GM13976 (cell line): ENCODE measurements around the gene WDR59.

Source experiments
- DNase-seq: peaks from one replicate; pipeline ENCODE4 v3.0.0; 2012; ENCODE audit warnings: low spot score
- in situ Hi-C: fragments of 300-500 bp; cut with MboI; formaldehyde crosslinking; loops from one replicate; pipeline ENCODE4 v1.12.0; 2022; ENCODE audit warnings: low sequenced_read_pairs, mixed read lengths, inconsistent platforms; ENCODE audit not compliant: unreplicated experiment
- TF ChIP-seq, protein P1 (sequence below): IDR thresholded peaks from 2 replicates; pipeline ENCODE4 v1.5.1; 2012; ENCODE audit warnings: borderline replicate concordance, mild to moderate bottlenecking; ENCODE audit not compliant: insufficient read depth; ENCODE audit errors: extremely low read depth, missing control alignments, control extremely low read depth

Gene WDR59

GRCh38 chr16:74871608-74872007, 113.3 kb downstream of the WDR59 start:
- TF ChIP-seq, protein P1, sequence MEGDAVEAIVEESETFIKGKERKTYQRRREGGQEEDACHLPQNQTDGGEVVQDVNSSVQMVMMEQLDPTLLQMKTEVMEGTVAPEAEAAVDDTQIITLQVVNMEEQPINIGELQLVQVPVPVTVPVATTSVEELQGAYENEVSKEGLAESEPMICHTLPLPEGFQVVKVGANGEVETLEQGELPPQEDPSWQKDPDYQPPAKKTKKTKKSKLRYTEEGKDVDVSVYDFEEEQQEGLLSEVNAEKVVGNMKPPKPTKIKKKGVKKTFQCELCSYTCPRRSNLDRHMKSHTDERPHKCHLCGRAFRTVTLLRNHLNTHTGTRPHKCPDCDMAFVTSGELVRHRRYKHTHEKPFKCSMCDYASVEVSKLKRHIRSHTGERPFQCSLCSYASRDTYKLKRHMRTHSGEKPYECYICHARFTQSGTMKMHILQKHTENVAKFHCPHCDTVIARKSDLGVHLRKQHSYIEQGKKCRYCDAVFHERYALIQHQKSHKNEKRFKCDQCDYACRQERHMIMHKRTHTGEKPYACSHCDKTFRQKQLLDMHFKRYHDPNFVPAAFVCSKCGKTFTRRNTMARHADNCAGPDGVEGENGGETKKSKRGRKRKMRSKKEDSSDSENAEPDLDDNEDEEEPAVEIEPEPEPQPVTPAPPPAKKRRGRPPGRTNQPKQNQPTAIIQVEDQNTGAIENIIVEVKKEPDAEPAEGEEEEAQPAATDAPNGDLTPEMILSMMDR = no peak
- in situ Hi-C loops = loop anchor here (25.0 kb wide), 1 partner anchor 159 kb away; the partner anchor contains the start of gene MLKL
- no peak for DNase-seq

DNA sequence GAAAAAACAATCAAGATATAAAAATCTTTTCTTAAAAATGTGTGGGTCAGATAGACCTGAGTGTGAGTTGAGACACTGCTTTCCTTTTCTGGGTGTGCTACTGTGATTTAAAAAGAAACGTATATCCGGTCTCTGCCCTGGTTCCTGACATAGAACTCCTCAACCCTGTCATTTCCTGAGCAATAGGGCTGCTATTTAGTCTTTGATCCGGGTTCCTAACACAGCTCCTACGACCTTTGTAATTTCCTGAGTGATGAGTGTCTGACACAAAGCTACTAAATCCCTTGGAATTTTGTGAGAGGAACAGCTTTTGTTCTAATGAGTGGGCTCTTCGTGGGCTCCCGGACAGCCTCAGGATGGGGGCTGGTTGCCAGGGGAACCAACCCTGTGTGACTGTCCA, 116.4 kb downstream of the WDR59 start:
- in situ Hi-C loops = loop anchor here (10.0 to 25.0 kb wide), 2 partner anchors 54 to 156 kb away; partner anchors contain the start of gene MLKL
- TF ChIP-seq, protein P1 = no peak
- DNase-seq = no peak

DNA sequence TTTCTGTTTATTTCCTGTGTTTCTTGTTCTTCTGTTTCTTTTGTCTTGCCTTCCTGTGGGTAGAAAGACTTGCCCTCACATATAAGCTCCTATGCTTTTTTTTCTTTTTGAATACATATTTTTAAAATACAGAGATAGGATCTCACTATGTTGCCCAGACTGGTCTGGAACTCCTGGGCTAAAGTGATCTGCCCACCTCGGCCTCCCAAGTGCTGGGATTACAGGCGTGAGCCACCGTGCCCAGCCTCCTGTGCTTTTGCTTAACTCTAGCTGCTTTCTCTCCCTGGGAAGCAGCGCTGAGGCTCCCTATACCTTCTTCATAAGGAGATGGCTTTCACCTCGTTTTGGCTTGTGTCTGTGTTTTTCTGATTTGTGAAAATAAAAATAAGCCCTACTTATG, 116.9 kb downstream of the WDR59 start:
- in situ Hi-C loops = loop anchor here (10.0 to 25.0 kb wide), 2 partner anchors 53 to 156 kb away; partner anchors contain the start of gene MLKL
- TF ChIP-seq, protein P1 = no peak

DNA sequence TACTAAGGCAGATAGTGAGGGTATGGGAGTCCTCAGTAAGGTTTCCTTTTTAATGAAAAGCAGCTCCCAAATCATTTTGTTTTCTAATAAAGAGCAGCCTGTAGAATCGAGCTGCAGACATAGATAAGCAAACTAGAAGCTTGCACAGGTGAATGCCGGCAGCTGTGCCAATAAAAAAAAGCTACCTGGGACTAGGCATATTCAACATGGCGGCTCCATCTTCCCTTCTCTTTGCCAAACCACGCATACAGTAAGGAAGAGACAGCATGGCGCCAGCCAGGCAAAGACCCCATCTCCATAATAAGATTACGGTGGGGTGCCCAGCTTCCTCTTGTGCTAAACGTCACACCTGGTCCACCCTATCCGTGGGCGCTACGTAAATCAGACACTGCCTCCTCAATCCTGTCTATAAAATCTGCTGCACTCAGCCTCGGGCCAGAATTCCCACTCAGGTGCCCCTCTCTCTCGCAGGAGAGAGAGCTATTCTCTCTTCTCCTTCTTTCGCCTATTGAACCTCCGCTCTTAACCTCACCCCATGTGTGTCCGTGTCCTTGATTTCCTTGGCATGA, 117.6 kb downstream of the WDR59 start:
- DNase-seq = no peak
- TF ChIP-seq, protein P1 = no peak
- in situ Hi-C loops = loop anchor here (10.0 to 25.0 kb wide), 2 partner anchors 53 to 155 kb away; partner anchors contain the start of gene MLKL

More for the DNA sequence above, 116.9 kb downstream of the WDR59 start:
- no peak for DNase-seq

GRCh38 chr16:74865922-74866598, 118.9 kb downstream of the WDR59 start:
- TF ChIP-seq, protein P1 = no peak
- no peak for DNase-seq
- in situ Hi-C loops = loop anchor here (10.0 to 25.0 kb wide), 2 partner anchors 51 to 154 kb away; partner anchors contain the start of gene MLKL

DNA sequence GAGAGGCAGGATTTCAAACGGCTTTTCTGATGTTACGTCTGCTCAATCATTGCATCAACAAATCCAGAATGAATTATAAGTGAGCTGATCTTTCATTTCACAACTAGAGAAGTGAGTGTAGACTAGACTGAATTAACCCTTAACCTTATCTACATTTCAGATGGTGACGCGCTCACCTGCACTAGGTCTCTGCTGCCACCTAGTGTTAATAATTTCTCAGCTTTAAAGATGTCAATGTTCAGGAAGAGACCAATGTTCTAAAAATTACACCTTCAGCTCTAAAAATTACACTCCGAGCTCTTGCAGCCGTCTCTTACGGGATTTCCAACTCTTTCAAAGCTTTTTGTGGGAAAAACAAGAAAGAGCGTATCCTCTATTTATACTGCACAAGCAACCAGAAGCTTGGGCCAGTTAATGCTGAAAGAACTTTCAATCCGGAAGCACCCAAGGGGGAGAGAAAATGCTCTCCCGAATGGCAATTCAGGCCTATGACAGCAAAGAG, 122.1 kb downstream of the WDR59 start:
- DNase-seq = peak; percentile 82
- in situ Hi-C loops = loop anchor here (10.0 to 25.0 kb wide), 2 partner anchors 48 to 150 kb away; partner anchors contain the start of gene MLKL
- TF ChIP-seq, protein P1 = peak; percentile 55
